ENCODE measurements around the gene PLCB2. TPM values are rescaled to one million over a fixed set of nuclear protein-coding genes. Genes with fewer than 3 reads are reported as not detected.

Gene PLCB2
- total RNA-seq, 4 donors from 2014 or later = 1.5 to 13.5 (median 8.8) TPM

DNA sequence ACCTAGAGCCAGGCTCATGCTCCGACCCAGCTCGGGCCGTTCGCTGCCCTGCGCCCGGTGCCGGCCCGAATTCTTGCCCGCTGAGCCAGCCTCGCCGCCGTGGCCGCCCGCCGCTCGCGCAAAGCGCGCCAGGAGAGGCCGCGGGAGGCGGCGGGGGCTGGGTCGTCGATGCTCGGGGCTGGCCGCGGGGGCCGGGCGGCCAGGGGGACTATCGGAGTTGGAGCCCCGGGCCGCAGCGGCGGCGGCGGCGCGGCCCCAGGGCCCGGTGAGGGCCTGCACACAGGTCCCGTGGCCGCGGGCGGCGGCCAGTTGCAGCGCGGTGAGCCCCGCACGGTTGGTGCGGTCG is 26.0 kb downstream of the PLCB2 start:
- Histone ChIP-seq H3K27ac (no peak overlapping the region), H3K9me3 (no peaks in the 10 kb centered on the region), H3K36me3 (no peaks in the 10 kb centered on the region), H3K4me3 (peak overlapping the region in 1 of 2 donors; percentile 46), H3K4me1 (peaks cover 0 to 39% (median 20%) of the 10 kb centered on the region in 3 donors), H3K27me3 (peaks cover 73% of the 10 kb centered on the region)
- peak; percentile 4 for ATAC-seq
- WGBS, 2 donors (ENCODE audit: low coverage in 1 of 2) = no CpG with 5 or more reads among the region's 51 CpGs
- TF ChIP-seq POLR2A (IDR thresholded peaks at IDR 0.05) (no peak), EP300 (IDR thresholded peaks at IDR 0.05) (no peak), POLR2AphosphoS5 (IDR thresholded peaks at IDR 0.05) (no peak)
- TF ChIP-seq, protein P1, sequence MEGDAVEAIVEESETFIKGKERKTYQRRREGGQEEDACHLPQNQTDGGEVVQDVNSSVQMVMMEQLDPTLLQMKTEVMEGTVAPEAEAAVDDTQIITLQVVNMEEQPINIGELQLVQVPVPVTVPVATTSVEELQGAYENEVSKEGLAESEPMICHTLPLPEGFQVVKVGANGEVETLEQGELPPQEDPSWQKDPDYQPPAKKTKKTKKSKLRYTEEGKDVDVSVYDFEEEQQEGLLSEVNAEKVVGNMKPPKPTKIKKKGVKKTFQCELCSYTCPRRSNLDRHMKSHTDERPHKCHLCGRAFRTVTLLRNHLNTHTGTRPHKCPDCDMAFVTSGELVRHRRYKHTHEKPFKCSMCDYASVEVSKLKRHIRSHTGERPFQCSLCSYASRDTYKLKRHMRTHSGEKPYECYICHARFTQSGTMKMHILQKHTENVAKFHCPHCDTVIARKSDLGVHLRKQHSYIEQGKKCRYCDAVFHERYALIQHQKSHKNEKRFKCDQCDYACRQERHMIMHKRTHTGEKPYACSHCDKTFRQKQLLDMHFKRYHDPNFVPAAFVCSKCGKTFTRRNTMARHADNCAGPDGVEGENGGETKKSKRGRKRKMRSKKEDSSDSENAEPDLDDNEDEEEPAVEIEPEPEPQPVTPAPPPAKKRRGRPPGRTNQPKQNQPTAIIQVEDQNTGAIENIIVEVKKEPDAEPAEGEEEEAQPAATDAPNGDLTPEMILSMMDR (IDR thresholded peaks at IDR 0.05) = no peak

- peaks cover 70% of the 10 kb centered on the region for H3K27me3 ChIP-seq
- no peaks in the 10 kb centered on the region for H3K36me3 ChIP-seq
- ATAC-seq = no peak
- H3K4me1 ChIP-seq = peaks cover 0 to 39% (median 20%) of the 10 kb centered on the region in 3 donors
- TF ChIP-seq, protein P1 (IDR thresholded peaks at IDR 0.05) = no peak
- H3K27ac ChIP-seq = no peak overlapping the region
- peak overlapping the region in 1 of 2 donors; percentile 46 for H3K4me3 ChIP-seq
- WGBS, 2 donors (ENCODE audit: low coverage in 1 of 2) = 64% methylated on average over 21 of the region's 43 CpGs; no CpG with 5 or more reads in 1 of the 2 donors
- H3K9me3 ChIP-seq = no peaks in the 10 kb centered on the region
Observed at GRCh38 chr15:40281057-40281800, 26.5 kb downstream of the PLCB2 start.

GRCh38 chr15:40280260-40281056 is 27.3 kb downstream of the PLCB2 start:
- Histone ChIP-seq H3K27ac (no peak overlapping the region), H3K4me1 (peaks cover 0 to 39% (median 20%) of the 10 kb centered on the region in 3 donors), H3K4me3 (no peak overlapping the region), H3K9me3 (no peaks in the 10 kb centered on the region), H3K27me3 (peaks cover 70% of the 10 kb centered on the region), H3K36me3 (no peaks in the 10 kb centered on the region)
- TF ChIP-seq, protein P1 (IDR thresholded peaks at IDR 0.05) = no peak
- TF ChIP-seq EP300 (IDR thresholded peaks at IDR 0.05) = no peak
- no peak for TF ChIP-seq POLR2A (IDR thresholded peaks at IDR 0.05)
- no peak for TF ChIP-seq POLR2AphosphoS5 (IDR thresholded peaks at IDR 0.05)
- WGBS, 2 donors (ENCODE audit: low coverage in 1 of 2) = 47 to 70% methylated on average over 14 of the region's 30 CpGs
- ATAC-seq = no peak

GRCh38 chr15:40279437-40280141 is 28.1 kb downstream of the PLCB2 start:
- Histone ChIP-seq H3K27me3 (peaks cover 70% of the 10 kb centered on the region), H3K9me3 (no peaks in the 10 kb centered on the region), H3K36me3 (no peaks in the 10 kb centered on the region), H3K27ac (no peak overlapping the region), H3K4me1 (peaks cover 0 to 42% (median 20%) of the 10 kb centered on the region in 3 donors), H3K4me3 (no peak overlapping the region)
- TF ChIP-seq, protein P1 (IDR thresholded peaks at IDR 0.05) = peak in 3 of 4 experiments; percentile 95 to 99 (median 95)
- no peak for TF ChIP-seq POLR2A (IDR thresholded peaks at IDR 0.05)
- WGBS, 2 donors (ENCODE audit: low coverage in 1 of 2) = 0 to 3% methylated on average over 5 of the region's 40 CpGs
- peak; percentile 56 for ATAC-seq

Measured in gastroesophageal sphincter (tissue), 4 donors.